Measurements from ENCODE around the gene DNM2. TPM values are rescaled to one million over a fixed set of nuclear protein-coding genes. Genes with fewer than 3 reads are reported as not detected.
"Not testable (repeated sequence)": the region's sequence is repeated elsewhere in the genome, so short reads cannot be mapped to it uniquely, and the experiment has no call there.

The DNM2 gene
- polyA plus RNA-seq, 1 donor = 75.8 TPM

GRCh38 chr19:10751109-10751953 lies 33.5 kb downstream of the DNM2 start:
- no peak for DNase-seq (ENCODE audit: low read depth)

- no peak for DNase-seq (ENCODE audit: low read depth)
Measured at GRCh38 chr19:10752237-10752912, 34.5 kb downstream of the DNM2 start.

DNA sequence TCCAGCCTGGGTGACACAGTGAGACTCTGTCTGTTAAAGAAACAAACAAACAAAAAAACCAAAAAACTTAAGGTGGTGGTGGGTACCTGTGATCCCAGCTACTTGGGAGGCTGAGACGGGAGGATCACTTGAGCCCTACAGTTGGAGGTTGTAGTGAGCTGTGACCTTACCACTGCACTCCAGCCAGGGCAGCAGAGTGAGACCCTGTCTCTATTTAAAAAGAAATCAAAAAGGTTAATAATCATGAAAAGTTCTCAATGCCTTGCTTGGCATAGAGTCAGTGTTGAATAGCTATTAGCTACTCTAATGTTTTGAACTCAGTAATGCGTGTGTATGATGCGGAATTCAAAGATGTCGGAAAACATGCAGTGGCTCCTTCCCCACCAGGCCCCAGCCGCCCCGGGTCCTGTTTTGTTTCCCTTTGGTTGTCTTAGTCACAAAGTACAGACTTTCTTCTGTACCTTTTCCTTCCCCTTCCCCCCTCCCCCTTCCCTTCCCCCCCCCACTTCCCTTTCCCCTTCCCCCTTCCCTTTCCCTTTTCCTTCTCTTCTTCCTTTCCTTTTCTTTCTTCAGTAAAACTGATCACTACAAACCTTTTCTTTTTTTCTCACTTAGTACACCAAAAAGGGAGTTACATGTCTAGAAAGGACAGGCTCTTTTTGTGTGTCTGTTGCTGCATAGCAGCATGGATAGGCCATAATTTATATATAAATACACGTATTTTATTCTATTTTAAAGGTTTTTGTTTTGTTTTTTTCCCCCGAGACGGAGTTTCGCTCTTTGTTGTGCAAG lies 35.2 kb downstream of the DNM2 start:
- DNase-seq (ENCODE audit: low read depth) = no peak

DNA sequence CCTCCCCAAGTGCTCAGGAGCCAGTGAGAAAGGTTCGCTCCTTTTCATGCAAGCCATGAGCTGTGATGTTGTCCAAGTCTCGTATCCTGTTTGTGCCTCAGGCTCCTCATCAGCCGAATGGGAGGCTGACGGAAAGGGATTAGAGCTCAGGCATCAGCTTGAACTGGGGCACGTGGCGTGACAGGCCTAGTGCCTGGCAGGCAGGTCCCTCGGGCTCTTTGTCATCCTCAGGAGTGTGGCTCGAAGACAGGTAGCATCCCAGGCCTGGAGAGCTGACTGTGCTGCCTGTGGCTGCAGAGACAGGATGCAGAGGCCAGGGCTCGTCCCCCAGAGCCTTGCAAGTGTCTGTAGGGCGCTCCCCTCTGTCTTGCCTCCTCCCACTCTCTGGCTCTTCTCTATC lies 38.5 kb downstream of the DNM2 start:
- no peak for DNase-seq (ENCODE audit: low read depth)

DNA sequence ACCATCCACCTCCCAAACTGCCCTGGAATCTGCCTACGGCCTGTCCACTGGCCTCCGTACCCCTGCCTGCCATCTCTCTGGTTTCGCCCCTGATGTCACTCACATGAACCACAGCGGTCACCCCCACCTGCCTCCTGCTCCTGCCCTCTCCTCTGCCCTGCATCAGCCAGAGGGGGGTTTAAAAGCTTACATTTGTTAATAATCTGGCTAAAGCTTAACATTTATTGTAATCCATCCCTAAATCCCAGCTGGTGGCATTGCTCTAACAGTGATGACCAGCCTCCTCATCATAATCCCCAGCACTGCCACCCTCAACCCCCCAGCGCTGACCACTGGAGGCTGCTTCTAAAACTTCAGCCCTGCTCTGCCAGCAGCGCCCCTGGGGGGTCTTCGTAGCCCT lies 38.9 kb downstream of the DNM2 start:
- no peak for DNase-seq (ENCODE audit: low read depth)

- not testable (repeated sequence) for DNase-seq (ENCODE audit: low read depth)
Measured at GRCh38 chr19:10758050-10758449, 40.2 kb downstream of the DNM2 start.

- no peak for DNase-seq (ENCODE audit: low read depth)
Measured at GRCh38 chr19:10758978-10759377, 41.1 kb downstream of the DNM2 start.

DNA sequence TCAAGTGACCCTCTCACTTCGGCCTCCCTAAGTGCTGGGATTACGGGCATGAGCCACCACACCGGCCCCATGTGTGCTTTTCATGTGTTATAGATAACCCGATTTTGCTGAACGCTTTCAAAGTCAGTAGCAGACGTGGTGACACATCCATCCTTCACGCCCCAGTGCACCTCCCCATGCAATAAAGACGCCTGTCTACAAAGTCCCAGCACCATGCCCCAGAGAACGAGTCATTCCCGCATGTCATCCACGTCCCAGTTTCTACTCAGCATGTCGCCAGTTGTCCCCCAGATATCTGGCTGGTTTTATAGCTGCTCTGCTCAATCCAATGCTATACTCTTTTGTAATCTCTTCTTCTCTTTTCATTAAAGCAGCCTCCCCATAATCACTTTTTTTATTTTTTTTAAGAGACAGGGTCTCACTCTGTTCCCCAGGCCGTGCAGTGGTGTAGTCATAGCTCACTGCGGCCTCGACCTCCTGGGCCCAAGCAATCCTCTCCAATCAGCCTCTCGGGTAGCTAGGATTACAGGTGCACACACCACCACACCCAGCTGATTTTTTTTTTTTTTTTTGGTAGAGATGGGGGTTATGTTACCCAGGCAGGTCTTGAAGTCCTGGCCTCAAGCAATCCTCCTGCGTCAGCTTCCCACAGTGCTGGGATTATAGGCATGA lies 42.5 kb downstream of the DNM2 start:
- DNase-seq (ENCODE audit: low read depth) = no peak

GRCh38 chr19:10761443-10762250 lies 43.8 kb downstream of the DNM2 start:
- no peak for DNase-seq (ENCODE audit: low read depth)

GRCh38 chr19:10762656-10763055 lies 44.8 kb downstream of the DNM2 start:
- DNase-seq (ENCODE audit: low read depth) = no peak

- no peak for DNase-seq (ENCODE audit: low read depth)
Measured at GRCh38 chr19:10763411-10763810, 45.5 kb downstream of the DNM2 start.

DNA sequence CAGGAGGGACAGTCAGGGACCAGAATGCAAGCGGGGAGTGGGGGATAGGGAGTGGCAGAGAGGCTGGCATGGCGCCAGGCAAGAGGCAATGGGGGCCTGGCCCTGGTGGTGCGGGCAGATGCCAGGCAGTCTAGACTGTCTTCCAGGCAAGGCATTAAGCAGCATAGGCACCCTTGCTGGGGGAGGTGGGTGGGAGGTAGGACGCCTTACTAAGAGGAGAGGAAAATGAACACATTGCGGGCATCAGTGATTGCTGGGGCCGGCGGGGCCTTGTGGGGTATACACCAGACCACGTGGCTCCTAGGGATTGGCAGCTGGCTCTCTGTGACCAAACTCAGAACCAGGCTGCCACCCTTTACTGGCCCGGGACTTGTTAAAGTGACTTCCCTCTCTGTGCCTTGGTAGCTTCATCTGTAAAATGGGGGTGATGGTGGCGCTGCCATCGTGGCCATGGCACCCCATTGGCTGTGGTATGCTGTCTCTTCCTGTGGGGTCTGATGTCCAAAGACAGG lies 46.0 kb downstream of the DNM2 start:
- no peak for DNase-seq (ENCODE audit: low read depth)

- no peak for DNase-seq (ENCODE audit: low read depth)
Measured at GRCh38 chr19:10764340-10764894, 46.5 kb downstream of the DNM2 start.

DNA sequence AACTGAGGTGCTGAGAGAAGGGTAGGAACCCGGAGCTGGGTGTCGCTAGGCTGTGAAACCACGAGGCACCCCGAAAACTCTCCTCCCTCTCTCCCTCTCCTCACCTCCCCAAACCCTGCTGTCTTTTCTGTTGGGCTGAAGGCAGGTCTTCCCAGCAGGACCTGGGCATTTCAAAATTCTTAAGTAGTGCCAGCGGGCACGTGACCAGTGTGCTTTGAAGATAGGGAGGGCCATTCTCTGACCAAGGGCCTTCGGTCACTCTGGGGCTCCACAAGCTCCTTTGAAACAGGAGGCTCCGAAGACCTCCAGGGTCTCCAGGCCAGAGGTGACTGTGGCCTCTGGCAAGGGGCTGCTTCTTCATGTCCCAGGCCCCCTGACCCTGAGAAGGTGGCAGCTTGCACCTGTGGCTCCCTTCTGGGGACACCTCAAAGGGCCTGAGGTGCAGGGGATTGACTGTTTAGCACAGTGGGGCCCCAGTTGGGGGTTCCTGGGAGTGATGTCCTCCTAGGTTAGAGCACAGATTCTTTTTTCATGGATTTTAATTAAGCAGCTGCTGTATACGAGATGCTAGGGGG lies 48.3 kb downstream of the DNM2 start:
- DNase-seq (ENCODE audit: low read depth) = no peak

DNA sequence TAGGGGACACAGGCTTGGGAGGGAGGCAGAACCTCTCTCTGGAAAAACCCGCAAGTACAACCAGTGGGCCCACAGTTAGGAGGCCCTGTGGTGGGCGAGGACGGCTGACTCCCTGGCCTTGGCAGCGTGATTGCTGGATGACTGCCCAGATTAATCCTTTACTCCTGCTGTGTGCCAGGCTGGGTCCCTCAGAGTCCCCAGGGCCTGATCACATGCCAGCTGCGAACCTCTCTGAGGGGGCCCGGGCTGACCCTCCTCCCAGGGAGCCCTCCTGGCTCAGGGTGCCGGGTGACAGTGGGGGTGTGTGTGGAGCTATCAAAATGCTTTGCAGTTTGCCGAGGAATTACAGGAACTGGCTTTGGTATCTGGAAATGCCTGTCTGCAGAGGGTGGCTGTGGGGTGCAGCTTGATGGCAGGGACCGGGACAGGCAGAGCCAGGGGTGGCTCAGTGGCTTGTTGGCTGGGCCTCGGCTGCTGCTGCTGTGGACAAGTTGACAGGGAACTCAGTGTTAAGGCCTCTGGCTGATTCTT lies 48.9 kb downstream of the DNM2 start:
- DNase-seq (ENCODE audit: low read depth) = no peak

GRCh38 chr19:10767726-10768125 lies 49.8 kb downstream of the DNM2 start:
- DNase-seq (ENCODE audit: low read depth) = no peak

GRCh38 chr19:10768369-10768768 lies 50.5 kb downstream of the DNM2 start:
- no peak for DNase-seq (ENCODE audit: low read depth)

DNA sequence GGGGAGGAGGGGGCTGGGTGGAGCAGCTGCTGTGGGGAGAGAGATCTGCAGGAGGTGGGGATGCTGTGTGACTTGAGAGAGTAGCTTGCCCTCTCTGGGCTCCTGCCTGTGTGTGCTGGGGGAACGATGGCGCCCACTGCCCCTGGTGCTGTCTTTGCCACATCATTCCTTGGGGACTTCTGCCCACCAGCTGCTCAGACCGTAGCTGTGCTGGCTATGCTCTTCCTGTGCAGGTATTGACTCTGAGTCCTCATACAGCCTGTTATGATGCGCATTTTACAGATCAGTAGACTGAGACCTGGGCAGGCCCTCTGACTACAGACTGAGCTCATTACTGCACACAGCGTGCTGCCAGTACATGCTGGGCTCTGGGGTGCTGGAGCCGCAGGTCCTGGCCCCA lies 51.1 kb downstream of the DNM2 start:
- DNase-seq (ENCODE audit: low read depth) = no peak

DNA sequence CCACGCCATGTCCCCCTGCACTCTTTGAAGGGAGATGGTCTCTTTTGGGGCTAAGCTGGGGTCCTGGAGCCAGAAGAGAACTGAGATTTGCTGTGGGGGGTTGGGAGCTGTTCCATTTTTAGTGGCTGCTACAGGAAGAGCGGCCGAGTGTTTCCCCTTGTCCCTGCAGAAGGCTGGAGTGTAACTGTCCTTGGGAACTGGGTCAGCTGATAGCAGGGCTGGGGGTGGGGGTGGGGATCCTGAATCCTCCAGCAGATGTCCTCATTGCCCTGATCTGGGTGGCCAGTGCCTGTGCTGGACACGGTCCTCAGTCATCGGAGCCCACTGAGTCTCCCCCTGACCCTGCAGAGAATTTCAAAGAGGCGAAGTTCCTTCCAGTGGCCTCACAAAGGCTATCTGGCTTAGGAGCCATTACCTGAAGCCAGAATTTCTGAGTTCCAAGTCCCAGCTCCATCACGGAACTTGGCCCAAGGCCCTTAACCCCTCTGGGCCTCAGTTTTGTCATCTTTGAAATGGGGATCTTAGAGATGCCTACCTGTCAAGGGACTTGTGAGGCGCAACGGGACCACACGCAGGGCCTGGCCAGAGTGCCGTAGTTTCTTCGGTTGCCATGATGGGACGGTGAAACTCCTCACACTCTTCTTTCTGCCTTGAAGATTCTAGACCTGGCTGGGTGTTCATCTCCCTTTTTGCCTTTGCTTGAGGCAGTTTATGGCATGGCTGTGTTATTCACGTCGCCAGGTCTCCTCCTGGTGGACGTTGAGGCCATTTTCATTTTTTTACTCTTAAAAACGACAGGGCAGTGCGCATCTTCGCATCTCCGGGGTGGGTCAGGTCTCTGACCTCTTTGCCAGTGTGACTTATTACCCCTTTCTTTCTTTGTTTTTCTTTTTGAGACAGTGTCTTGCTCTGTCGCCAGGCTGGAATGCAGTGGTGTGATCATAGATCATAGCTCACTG lies 51.9 kb downstream of the DNM2 start:
- peak; percentile 31 for DNase-seq (ENCODE audit: low read depth)
